GM12865 (cell line): Measurements from ENCODE around the gene STRIP2.
A peak's percentile ranks its signal among the peaks of the same experiment; 100 is the strongest.

ENCODE experiments used
- DNase-seq: peaks from one replicate; pipeline ENCODE4 v3.0.0; 2010; ENCODE audit warnings: low read depth
- H3K4me3 ChIP-seq: 2 replicates; pipeline ENCODE4 v1.5.1; 2011; ENCODE audit warnings: mild to moderate bottlenecking, low read depth, low read length, control low read depth
- TF ChIP-seq, protein P1 (sequence below): IDR thresholded peaks from 2 replicates; pipeline ENCODE4 v1.5.1; 2011; ENCODE audit warnings: low read length, control low read depth, low read depth, inconsistent platforms; ENCODE audit not compliant: insufficient read depth; ENCODE audit errors: missing control alignments

Gene STRIP2

DNA sequence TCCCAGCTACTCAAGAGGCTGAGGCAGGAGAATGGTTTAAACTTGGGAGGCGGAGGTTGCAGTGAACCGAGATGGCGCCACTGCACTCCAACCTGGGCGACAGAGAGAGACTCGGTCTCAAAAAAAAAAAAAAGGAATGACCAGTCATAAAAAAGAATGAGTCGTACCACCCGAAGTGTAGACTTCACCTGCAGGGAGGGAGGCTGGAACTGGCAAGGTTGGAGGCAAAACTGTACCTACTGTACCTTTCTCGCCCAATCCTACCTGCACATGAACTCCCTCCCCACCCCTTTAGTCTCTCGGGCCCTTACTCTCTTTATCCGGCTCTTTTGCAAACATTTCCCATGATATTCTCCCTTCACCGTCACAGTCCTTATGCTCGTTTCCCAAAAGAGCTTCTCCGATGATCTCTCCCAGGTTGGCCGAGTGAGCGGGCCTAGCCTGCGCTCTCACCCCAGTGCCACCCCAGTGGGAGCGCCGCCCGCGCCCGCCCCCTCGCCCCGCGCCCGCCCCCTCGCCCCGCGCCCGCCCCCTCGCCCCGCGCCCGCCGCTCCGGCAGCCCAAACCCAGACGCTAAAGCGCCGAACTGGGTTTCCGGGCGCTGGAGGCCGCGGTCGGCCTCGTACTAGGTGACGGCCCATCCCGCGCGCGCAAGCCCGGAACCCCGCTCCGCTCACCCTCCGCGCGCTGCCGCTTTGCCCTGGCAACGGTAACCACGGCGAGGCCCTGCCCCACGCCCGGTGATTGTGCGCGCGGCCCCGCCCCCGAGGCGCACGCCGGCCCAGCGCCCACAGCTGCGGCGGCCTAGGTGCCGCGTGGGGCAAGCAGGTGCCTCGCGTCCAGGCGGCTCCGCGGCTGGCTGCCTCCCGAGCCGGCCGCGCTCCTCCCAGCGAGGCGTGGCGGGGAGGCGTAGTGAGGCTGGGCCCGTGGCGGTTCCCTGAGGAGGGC, 67.8 kb downstream of the STRIP2 start, which contains the start of gene SMKR1:
Gene SMKR1, plus strand, starts transcription at position 772 of the 948 bp plus-strand sequence. CDS start 294 bp downstream, outside the sequence.
- peak; percentile 92 for DNase-seq
- H3K4me3 ChIP-seq = peak within 1 kb of the TSS; percentile 59
- TF ChIP-seq, protein P1, sequence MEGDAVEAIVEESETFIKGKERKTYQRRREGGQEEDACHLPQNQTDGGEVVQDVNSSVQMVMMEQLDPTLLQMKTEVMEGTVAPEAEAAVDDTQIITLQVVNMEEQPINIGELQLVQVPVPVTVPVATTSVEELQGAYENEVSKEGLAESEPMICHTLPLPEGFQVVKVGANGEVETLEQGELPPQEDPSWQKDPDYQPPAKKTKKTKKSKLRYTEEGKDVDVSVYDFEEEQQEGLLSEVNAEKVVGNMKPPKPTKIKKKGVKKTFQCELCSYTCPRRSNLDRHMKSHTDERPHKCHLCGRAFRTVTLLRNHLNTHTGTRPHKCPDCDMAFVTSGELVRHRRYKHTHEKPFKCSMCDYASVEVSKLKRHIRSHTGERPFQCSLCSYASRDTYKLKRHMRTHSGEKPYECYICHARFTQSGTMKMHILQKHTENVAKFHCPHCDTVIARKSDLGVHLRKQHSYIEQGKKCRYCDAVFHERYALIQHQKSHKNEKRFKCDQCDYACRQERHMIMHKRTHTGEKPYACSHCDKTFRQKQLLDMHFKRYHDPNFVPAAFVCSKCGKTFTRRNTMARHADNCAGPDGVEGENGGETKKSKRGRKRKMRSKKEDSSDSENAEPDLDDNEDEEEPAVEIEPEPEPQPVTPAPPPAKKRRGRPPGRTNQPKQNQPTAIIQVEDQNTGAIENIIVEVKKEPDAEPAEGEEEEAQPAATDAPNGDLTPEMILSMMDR = no peak

- TF ChIP-seq, protein P1 = no peak
- peak overlapping the region; percentile 59 for H3K4me3 ChIP-seq
- no peak for DNase-seq
These were observed 68.8 kb downstream of the STRIP2 start for GRCh38 chr7:129502708-129503685.

DNA sequence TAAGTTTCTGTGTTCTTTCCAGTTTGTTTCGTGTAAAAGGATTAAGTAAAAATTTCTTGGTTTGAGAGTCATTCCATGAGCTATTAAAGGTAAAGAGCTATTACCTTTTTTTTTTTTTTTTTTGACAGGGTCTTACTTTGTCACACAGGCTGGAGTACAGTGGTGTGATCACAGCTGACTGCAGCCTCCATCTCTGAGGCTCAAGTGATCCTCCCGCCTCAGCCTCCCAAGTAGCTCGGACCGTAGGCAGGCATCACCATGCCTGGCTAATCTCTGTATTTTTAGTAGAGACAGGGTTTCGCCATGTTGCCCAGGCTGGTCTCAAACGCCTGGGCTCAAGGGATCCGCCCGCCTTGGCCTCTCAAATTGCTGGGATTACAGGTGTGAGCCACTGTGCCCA, 69.5 kb downstream of the STRIP2 start:
- no peak for DNase-seq
- TF ChIP-seq, protein P1 = no peak
- H3K4me3 ChIP-seq = no peak overlapping the region

DNA sequence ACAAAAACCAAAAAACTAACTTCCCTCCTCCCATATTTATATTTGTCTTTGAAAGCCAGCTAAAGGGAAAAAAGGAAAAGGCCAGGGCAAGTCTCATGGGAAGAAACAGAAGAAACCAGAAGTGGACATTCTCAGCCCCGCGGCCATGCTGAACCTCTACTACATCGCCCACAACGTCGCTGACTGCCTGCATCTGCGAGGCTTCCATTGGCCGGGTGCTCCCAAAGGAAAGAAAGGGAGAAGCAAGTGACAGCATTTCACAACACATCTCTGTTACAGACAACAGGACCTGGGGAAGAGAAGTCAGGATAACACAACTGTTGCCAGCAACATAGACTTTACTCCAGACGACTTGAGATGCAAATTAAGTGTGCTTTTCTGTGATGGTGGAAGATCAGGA, 78.0 kb downstream of the STRIP2 start:
- H3K4me3 ChIP-seq = no peak overlapping the region
- TF ChIP-seq, protein P1 = no peak
- no peak for DNase-seq

DNA sequence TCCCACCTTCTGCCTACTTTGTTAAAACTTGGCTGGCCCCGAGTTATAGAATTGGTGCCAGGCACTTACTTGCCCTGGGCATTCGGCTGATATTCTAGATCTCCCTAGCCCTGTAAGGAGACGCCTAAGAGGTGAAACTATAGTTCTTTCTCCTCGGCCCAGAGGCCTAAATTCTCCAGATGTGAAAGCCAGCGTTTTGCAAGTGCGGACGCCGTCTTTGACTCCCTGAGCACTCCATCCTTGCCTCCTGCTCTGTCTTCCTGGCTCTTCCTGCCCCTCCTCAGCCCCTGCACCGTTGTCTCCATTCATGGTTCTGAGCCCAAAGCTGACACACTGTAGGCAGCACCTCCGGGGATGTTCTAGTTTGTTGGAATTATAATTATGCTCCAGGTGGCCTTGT, 79.3 kb downstream of the STRIP2 start:
- DNase-seq = no peak
- TF ChIP-seq, protein P1 = no peak

DNA sequence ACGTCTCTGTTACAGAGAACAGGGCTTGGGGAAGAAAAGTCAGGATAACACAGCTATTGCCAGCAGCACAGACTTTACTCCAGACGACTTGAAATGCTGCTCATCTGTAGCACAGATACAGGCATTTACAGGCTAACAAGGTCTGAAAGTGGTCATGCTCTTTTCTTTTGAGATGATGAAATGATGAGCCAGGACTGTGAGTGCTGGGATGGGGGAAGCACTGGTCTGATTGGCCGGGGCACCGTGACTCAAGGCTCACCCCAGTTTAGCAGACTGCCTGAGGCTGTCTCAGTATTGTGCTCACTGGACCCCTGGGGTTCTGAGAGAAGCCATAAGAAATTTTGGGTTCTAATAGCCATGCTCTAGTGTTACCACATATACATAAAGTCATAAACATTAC, 80.5 kb downstream of the STRIP2 start:
- TF ChIP-seq, protein P1 = no peak
- no peak overlapping the region for H3K4me3 ChIP-seq
- DNase-seq = no peak

More for the DNA sequence above, 79.3 kb downstream of the STRIP2 start:
- no peak overlapping the region for H3K4me3 ChIP-seq
